AG09309 (cell line): ENCODE data around the gene KIF17.

Experiments used
- DNase-seq: peaks from one replicate; pipeline ENCODE4 v3.0.0-alpha.2; 2010; ENCODE audit warnings: low read depth
- H3K4me3 ChIP-seq: 2 replicates; pipeline ENCODE4 v1.5.1; 2011; ENCODE audit warnings: mild to moderate bottlenecking, low read depth, low read length, moderate library complexity; ENCODE audit not compliant: control insufficient read depth
- CTCF ChIP-seq: IDR thresholded peaks from 2 replicates; pipeline ENCODE4 v1.5.1; 2011; ENCODE audit warnings: mild to moderate bottlenecking, low read depth, low read length, inconsistent platforms; ENCODE audit not compliant: insufficient read depth, control insufficient read depth; ENCODE audit errors: missing control alignments

The KIF17 gene

GRCh38 chr1:20689645-20690056 lies 28.2 kb downstream of the KIF17 start:
- no peak overlapping the region for H3K4me3 ChIP-seq
- no peak for DNase-seq
- TF ChIP-seq CTCF = no peak

- no peak for DNase-seq
- no peak for TF ChIP-seq CTCF
- no peak overlapping the region for H3K4me3 ChIP-seq
Measured at GRCh38 chr1:20686883-20687725, 30.7 kb downstream of the KIF17 start.

- H3K4me3 ChIP-seq = no peak overlapping the region
- TF ChIP-seq CTCF = no peak
- DNase-seq = no peak
Measured at GRCh38 chr1:20685741-20686140, 32.1 kb downstream of the KIF17 start.

GRCh38 chr1:20685099-20685662 lies 32.6 kb downstream of the KIF17 start:
- no peak overlapping the region for H3K4me3 ChIP-seq
- no peak for TF ChIP-seq CTCF

GRCh38 chr1:20684651-20685050 lies 33.2 kb downstream of the KIF17 start:
- no peak for DNase-seq
- no peak for TF ChIP-seq CTCF
- no peak overlapping the region for H3K4me3 ChIP-seq

More at GRCh38 chr1:20685099-20685662, 32.6 kb downstream of the KIF17 start:
- no peak for DNase-seq

GRCh38 chr1:20684050-20684620 lies 33.7 kb downstream of the KIF17 start:
- TF ChIP-seq CTCF = no peak
- DNase-seq = no peak
- no peak overlapping the region for H3K4me3 ChIP-seq
